Adrenal gland (tissue), 12 donors: ENCODE results near the gene FYB1. TPM values are rescaled to one million over a fixed set of nuclear protein-coding genes. Genes with fewer than 3 reads are reported as not detected.

Experiments used
- DNase-seq, 7 donors: peaks; one replicate each; pipeline ENCODE4 v3.0.0-alpha.2; 2019 to 2020
- H3K27ac ChIP-seq, 5 donors: fragments of 200-600 bp; sonication (generic) in 4 of 5; 1 replicate in 3 of 5; 2 replicates in 2 of 5; pipeline versions ENCODE4 v1.5.1 to v1.8.0; 2016 to 2020; ENCODE audit warnings: mild to moderate bottlenecking in 1 of 5
- H3K27me3 ChIP-seq: fragments of 200-600 bp; 2 replicates; pipeline ENCODE4 v1.8.0; 2021
- H3K36me3 ChIP-seq, 2 donors: fragments of 200-600 bp; replicated peaks in 1 of 2; 1 replicate in 1 of 2; 2 replicates in 1 of 2; pipeline versions ENCODE4 v1.5.1 to v1.8.0; 2018 to 2022
- H3K4me1 ChIP-seq, 2 donors: fragments of 200-600 bp; replicated peaks in 1 of 2; 1 replicate in 1 of 2; 2 replicates in 1 of 2; pipeline versions ENCODE4 v1.5.1 to v1.8.0; 2018 to 2021
- H3K4me3 ChIP-seq, 4 donors: fragments of 200-600 bp; sonication (generic) in 3 of 4; one replicate each; pipeline ENCODE4 v1.5.1; 2016 to 2018
- H3K9me3 ChIP-seq, 3 donors: fragments of 200-600 bp; sonication (generic) in 1 of 3; replicated peaks in 1 of 3; 1 replicate in 2 of 3; 2 replicates in 1 of 3; pipeline versions ENCODE4 v1.5.1 to v1.8.0; 2016 to 2021
- CTCF ChIP-seq, 6 experiments: fragments of 450-650 bp in 4 of 6; fragments of 200-600 bp in 2 of 6; sonication (generic) in 1 of 6; IDR thresholded peaks; 1 replicate in 5 of 6; 2 replicates in 1 of 6; pipeline versions ENCODE4 v1.5.1 to v1.8.0; 2016 to 2021; ENCODE audit warnings: antibody characterized with exemption in 6 of 6, mild to moderate bottlenecking in 2 of 6, moderate library complexity in 1 of 6
- POLR2A ChIP-seq, 2 donors: fragments of 450-650 bp; IDR thresholded peaks; one replicate each; pipeline ENCODE4 v1.6.1; 2017; ENCODE audit warnings: antibody characterized with exemption in 2 of 2, mild to moderate bottlenecking in 2 of 2, moderate library complexity in 1 of 2
- WGBS, 4 donors: extraction: QIAGEN DNeasy Blood & Tissue Kit in 2 of 4; methylation state at CpG; one replicate each; pipeline versions ENCODE4 v1.1.5 to v1.1.7; 2013 to 2017; 5-methylcytosine and 5-hydroxymethylcytosine counted together
- intact Hi-C, 2 donors: fragments of 100-400 bp; cut with DNase I; formaldehyde crosslinking; loops; one replicate each; pipeline versions ENCODE4 v1.14.1 to v1.15.0; 2022 to 2023
- polyA plus RNA-seq, 3 donors: library from polyadenylated mRNA; stranded (reverse); fragments of 200-250 nt in 2 of 3; fragments of 350-450 nt in 1 of 3; fragmentation: Illumina TruSeq in 1 of 3; extraction: RNeasy Lipid Tissue Mini Kit (QIAGEN cat#74804) in 1 of 3; gene quantifications; one replicate each; pipeline ENCODE4 v1.2.3, GENCODE V29; 2013 to 2014
- total RNA-seq, 9 donors: library from RNA; depleted of rRNA in 4 of 9; stranded (reverse); fragments of >200 nt in 4 of 9; fragments of 120-200 nt in 1 of 9; fragmentation: NEBNext Ultra II Directional in 1 of 9; extraction: Animal tissue kit (Norgen Biotek cat#: 25700) in 1 of 9; gene quantifications; one replicate each; pipeline versions ENCODE4 v1.1.0 to v1.2.4, GENCODE V29; 2013 to 2023
- donor health status: healthy with polysubstance abuse.
- donor health status: Bipolar disorder and iron deficiency.
- donor health status: DM: yes; HTN: yes; CAD: no.
- donor health status: DM: no; HTN: no; CAD: no.
- donor health status: DM: no; HTN: no; CAD: no.
- donor health status: DM: yes; HTN: yes; CAD: no.

Gene FYB1
- total and polyA plus RNA-seq, 12 donors: 1.6 to 29.8 (median 13.6) TPM

- no peaks in the 10 kb centered on the region for H3K27me3 ChIP-seq
- peaks cover 28 to 39% of the 10 kb centered on the region in 2 donors for H3K4me1 ChIP-seq
- DNase-seq: no peak
- intact Hi-C loops: no loop called here
- H3K9me3 ChIP-seq: peaks cover 0 to 4% (median 0%) of the 10 kb centered on the region in 3 donors
- H3K27ac ChIP-seq: no peak overlapping the region
- TF ChIP-seq POLR2A (IDR thresholded peaks at IDR 0.05): no peak
- TF ChIP-seq CTCF (IDR thresholded peaks at IDR 0.05): no peak
- WGBS, 4 donors: 33 to 54% (median 40%) methylated on average over 2 of the region's 2 CpGs
- H3K36me3 ChIP-seq: no peaks in the 10 kb centered on the region
- H3K4me3 ChIP-seq: no peak overlapping the region
These were observed 160.3 kb downstream of the FYB1 start for GRCh38 chr5:39059064-39059463.

- Histone ChIP-seq H3K27me3 (no peaks in the 10 kb centered on the region), H3K4me3 (peak overlapping the region in 1 of 4 donors; percentile 51), H3K4me1 (peaks cover 28 to 37% of the 10 kb centered on the region in 2 donors), H3K9me3 (peaks cover 0 to 4% (median 0%) of the 10 kb centered on the region in 3 donors), H3K36me3 (no peaks in the 10 kb centered on the region), H3K27ac (peak overlapping the region in 1 of 5 donors; percentile 25)
- intact Hi-C loops: no loop called here
- WGBS, 4 donors: 26 to 40% (median 35%) methylated on average over 2 of the region's 2 CpGs
- TF ChIP-seq POLR2A (IDR thresholded peaks at IDR 0.05) (no peak), CTCF (IDR thresholded peaks at IDR 0.05) (no peak)
- no peak for DNase-seq
These were observed 161.0 kb downstream of the FYB1 start for GRCh38 chr5:39058178-39058921.

GRCh38 chr5:39057734-39058133, 161.6 kb downstream of the FYB1 start:
- no peak for TF ChIP-seq CTCF (IDR thresholded peaks at IDR 0.05)
- no peak for TF ChIP-seq POLR2A (IDR thresholded peaks at IDR 0.05)
- H3K4me1 ChIP-seq: peaks cover 23 to 30% of the 10 kb centered on the region in 2 donors
- DNase-seq: no peak
- H3K27ac ChIP-seq: peak overlapping the region in 1 of 5 donors; percentile 25
- intact Hi-C loops: no loop called here
- H3K36me3 ChIP-seq: no peaks in the 10 kb centered on the region
- H3K27me3 ChIP-seq: no peaks in the 10 kb centered on the region
- 2 to 5% (median 4%) methylated on average over 2 of the region's 2 CpGs for WGBS, 4 donors
- H3K9me3 ChIP-seq: peaks cover 0 to 4% (median 0%) of the 10 kb centered on the region in 3 donors
- H3K4me3 ChIP-seq: peak overlapping the region in 2 of 4 donors; percentile 13 to 51

GRCh38 chr5:39055768-39056398, 163.5 kb downstream of the FYB1 start:
- WGBS, 4 donors: 82 to 95% (median 94%) methylated on average over 5 of the region's 5 CpGs
- no peak overlapping the region for H3K27ac ChIP-seq
- intact Hi-C loops: no loop called here
- no peaks in the 10 kb centered on the region for H3K36me3 ChIP-seq
- peaks cover 19 to 23% of the 10 kb centered on the region in 2 donors for H3K4me1 ChIP-seq
- DNase-seq: no peak
- H3K4me3 ChIP-seq: no peak overlapping the region
- no peaks in the 10 kb centered on the region for H3K9me3 ChIP-seq
- H3K27me3 ChIP-seq: no peaks in the 10 kb centered on the region
- no peak for TF ChIP-seq POLR2A (IDR thresholded peaks at IDR 0.05)
- TF ChIP-seq CTCF (IDR thresholded peaks at IDR 0.05): no peak

Other genes starting within 250 kb of the FYB1 start
- 10 to 100 TPM; 10.6 to 44.7 (median 25.1) TPM for gene RICTOR, start 145.2 kb downstream of the FYB1 start, total RNA-seq
- gene RICTOR, start 145.2 kb downstream of the FYB1 start, polyA plus RNA-seq: 10 to 100 TPM in 1 of 3 donors, 1 to 10 TPM in 2; 4.7 to 10.2 (median 9.7) TPM
- under 1 TPM in 4 of 9 donors, not detected in 5; 0.16 to 0.54 (median 0.34) TPM for gene C9, start 144.9 kb upstream of the FYB1 start, total RNA-seq
- gene C9, start 144.9 kb upstream of the FYB1 start, polyA plus RNA-seq: under 1 TPM; 0.07 to 0.53 (median 0.40) TPM
- 100 to 1,000 TPM in 8 of 9 donors, 10 to 100 TPM in 1; 96.1 to 418 (median 222) TPM for gene DAB2, start 205.4 kb upstream of the FYB1 start, total RNA-seq
- gene DAB2, start 205.4 kb upstream of the FYB1 start, polyA plus RNA-seq: 100 to 1,000 TPM; 111 to 200 (median 119) TPM